ENCODE data around the gene SNRPE. TPM values are rescaled to one million over a fixed set of nuclear protein-coding genes. Genes with fewer than 3 reads are reported as not detected.

SNRPE gene
- total RNA-seq, 1 experiment from 2014 or later: 326 TPM

DNA sequence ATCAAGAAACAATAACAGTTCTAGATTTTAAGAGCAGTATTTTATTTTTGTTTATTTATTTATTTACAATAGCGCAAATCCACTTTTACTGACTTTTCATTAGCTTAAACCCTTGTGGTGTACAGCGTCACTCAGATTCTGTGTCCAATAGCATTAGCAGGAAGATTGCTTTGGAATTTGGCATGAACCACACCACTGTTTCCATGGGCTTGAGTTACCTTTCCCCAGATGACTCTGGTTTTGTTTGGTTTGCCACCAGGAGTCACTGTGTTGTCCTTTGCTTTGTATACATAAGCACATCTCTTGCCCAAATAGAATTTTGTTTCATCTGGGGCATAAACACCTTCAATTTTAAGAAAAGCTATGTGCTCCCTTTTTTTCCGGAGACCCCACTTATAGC, 25.9 kb upstream of the SNRPE start:
- H3K27me3 ChIP-seq (ENCODE audit: insufficient read depth, low read length): no peaks in the 10 kb centered on the region
- H2BK120ac ChIP-seq (ENCODE audit: low read depth, low read length, poor library complexity, severe bottlenecking): no peak overlapping the region
- no peaks in the 10 kb centered on the region for H3K23me2 ChIP-seq (ENCODE audit: insufficient read length, low read depth, low read length, poor library complexity, severe bottlenecking)
- no peak overlapping the region for H4K8ac ChIP-seq (replicated peaks; ENCODE audit: insufficient read length, low read depth, low read length)
- no peaks in the 10 kb centered on the region for H4K20me1 ChIP-seq (ENCODE audit: control insufficient read depth, insufficient read depth, insufficient read length)
- no peak for DNase-seq
- Mint-ChIP-seq H3K4me1 (no peaks in the 10 kb centered on the region), H3K9me3 (peaks cover 3% of the 10 kb centered on the region in 2 experiments; a peak in 3 of 5 replicates), H3K27ac (no peak overlapping the region), H3K36me3 (ENCODE audit: insufficient read depth in 1 of 3, low read depth in 3 of 3) (peaks cover 50 to 93% (median 77%) of the 10 kb centered on the region in 3 experiments), H3K4me3 (no peak overlapping the region), H3K27me3 (ENCODE audit: low read depth) (no peaks in the 10 kb centered on the region)
- no peak overlapping the region for H2AFZ ChIP-seq (ENCODE audit: low read length)
- no peak overlapping the region for H2AK5ac ChIP-seq (ENCODE audit: insufficient read length, low read length)
- H3K18ac ChIP-seq (ENCODE audit: insufficient read length, low read depth, low read length): no peak overlapping the region
- no peak overlapping the region for H3K56ac ChIP-seq (ENCODE audit: insufficient read length, low read depth, low read length)
- no peaks in the 10 kb centered on the region for H3K79me2 ChIP-seq (ENCODE audit: insufficient read depth, low read length)
- no peak overlapping the region for H3K9ac ChIP-seq (ENCODE audit: extremely low read depth, insufficient read length, low read length)
- no peaks in the 10 kb centered on the region for H3K9me3 ChIP-seq (ENCODE audit: control insufficient read depth, low read depth, low read length)
- H3K4me2 ChIP-seq (ENCODE audit: insufficient read depth, insufficient read length, low read length): no peak overlapping the region
- no peak overlapping the region for H2BK5ac ChIP-seq (ENCODE audit: insufficient read length, low read length)
- no peak overlapping the region for H3K23ac ChIP-seq (ENCODE audit: insufficient read length, low read depth, low read length)
- H4K5ac ChIP-seq (ENCODE audit: insufficient read length, low read depth, low read length): no peak overlapping the region
- no peak overlapping the region for H3K27ac ChIP-seq (ENCODE audit: insufficient read length, low read depth, low read length)
- H3K4me1 ChIP-seq (ENCODE audit: insufficient read depth, low read length): no peaks in the 10 kb centered on the region
- WGBS (ENCODE audit: extremely low coverage, insufficient read length, low lambda C conversion rate): no CpG with 5 or more reads among the region's 3 CpGs
- no peak overlapping the region for H2BK20ac ChIP-seq (ENCODE audit: low read depth, low read length, poor library complexity, severe bottlenecking)
- H3K79me1 ChIP-seq (ENCODE audit: insufficient read depth, low read depth, low read length, poor library complexity, severe bottlenecking): no peaks in the 10 kb centered on the region
- no peak overlapping the region for H2BK15ac ChIP-seq (ENCODE audit: low read depth, low read length)
- no peak overlapping the region for H4K91ac ChIP-seq (ENCODE audit: insufficient read length, low read depth, low read length)
- H3K14ac ChIP-seq (ENCODE audit: insufficient read depth, low read length): no peak overlapping the region
- TF ChIP-seq, protein P1, sequence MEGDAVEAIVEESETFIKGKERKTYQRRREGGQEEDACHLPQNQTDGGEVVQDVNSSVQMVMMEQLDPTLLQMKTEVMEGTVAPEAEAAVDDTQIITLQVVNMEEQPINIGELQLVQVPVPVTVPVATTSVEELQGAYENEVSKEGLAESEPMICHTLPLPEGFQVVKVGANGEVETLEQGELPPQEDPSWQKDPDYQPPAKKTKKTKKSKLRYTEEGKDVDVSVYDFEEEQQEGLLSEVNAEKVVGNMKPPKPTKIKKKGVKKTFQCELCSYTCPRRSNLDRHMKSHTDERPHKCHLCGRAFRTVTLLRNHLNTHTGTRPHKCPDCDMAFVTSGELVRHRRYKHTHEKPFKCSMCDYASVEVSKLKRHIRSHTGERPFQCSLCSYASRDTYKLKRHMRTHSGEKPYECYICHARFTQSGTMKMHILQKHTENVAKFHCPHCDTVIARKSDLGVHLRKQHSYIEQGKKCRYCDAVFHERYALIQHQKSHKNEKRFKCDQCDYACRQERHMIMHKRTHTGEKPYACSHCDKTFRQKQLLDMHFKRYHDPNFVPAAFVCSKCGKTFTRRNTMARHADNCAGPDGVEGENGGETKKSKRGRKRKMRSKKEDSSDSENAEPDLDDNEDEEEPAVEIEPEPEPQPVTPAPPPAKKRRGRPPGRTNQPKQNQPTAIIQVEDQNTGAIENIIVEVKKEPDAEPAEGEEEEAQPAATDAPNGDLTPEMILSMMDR (conservative IDR thresholded peaks at IDR 0.05): no peak; the same call in 2 of the 3 replicates
- no peak overlapping the region for H2BK12ac ChIP-seq (ENCODE audit: insufficient read length, low read depth, low read length)
- H3K4ac ChIP-seq (ENCODE audit: low read depth, low read length): no peak overlapping the region
- H3T11ph ChIP-seq (ENCODE audit: low read length): no peak overlapping the region

All from H9 (cell line).